GM23338 (cell line): ENCODE results near the gene SORCS2.

Experiments
- CREB1 ChIP-seq: fragments of 250-450 bp; sonication (Bioruptor Pico); IDR thresholded peaks from 2 replicates; pipeline ENCODE4 v1.5.0; 2020; ENCODE audit warnings: low read depth, mild to moderate bottlenecking, moderate library complexity
- EZH2 ChIP-seq: fragments of 200-600 bp; sonication (generic); IDR thresholded peaks from one replicate; pipeline ENCODE4 v1.8.0; 2017; ENCODE audit warnings: antibody characterized with exemption, mild to moderate bottlenecking, low read depth; ENCODE audit not compliant: unreplicated experiment
- EZH2phosphoT487 ChIP-seq: fragments of 200-600 bp; sonication (generic); IDR thresholded peaks from one replicate; pipeline ENCODE4 v1.8.1; 2018; ENCODE audit warnings: antibody characterized with exemption; ENCODE audit not compliant: unreplicated experiment
- POLR2AphosphoS5 ChIP-seq: IDR thresholded peaks from 2 replicates; pipeline ENCODE4 v1.6.1; 2016; ENCODE audit warnings: antibody characterized with exemption, low read depth
- ZNF114 ChIP-seq: fragments of 250-450 bp; sonication (Bioruptor Pico); IDR thresholded peaks from 2 replicates; pipeline ENCODE4 v1.5.0; 2020; ENCODE audit warnings: mild to moderate bottlenecking, moderate library complexity
- TF ChIP-seq, protein P1 (sequence below), 2 experiments: fragments of 200-600 bp in 1 of 2; sonication (generic) in 1 of 2; conservative IDR thresholded peaks; 2 replicates each; pipeline versions ENCODE4 v1.5.1 to v1.6.1; 2016 to 2017; ENCODE audit warnings: antibody characterized with exemption in 2 of 2, low read depth in 2 of 2, mild to moderate bottlenecking in 2 of 2, moderate library complexity in 1 of 2

DNA sequence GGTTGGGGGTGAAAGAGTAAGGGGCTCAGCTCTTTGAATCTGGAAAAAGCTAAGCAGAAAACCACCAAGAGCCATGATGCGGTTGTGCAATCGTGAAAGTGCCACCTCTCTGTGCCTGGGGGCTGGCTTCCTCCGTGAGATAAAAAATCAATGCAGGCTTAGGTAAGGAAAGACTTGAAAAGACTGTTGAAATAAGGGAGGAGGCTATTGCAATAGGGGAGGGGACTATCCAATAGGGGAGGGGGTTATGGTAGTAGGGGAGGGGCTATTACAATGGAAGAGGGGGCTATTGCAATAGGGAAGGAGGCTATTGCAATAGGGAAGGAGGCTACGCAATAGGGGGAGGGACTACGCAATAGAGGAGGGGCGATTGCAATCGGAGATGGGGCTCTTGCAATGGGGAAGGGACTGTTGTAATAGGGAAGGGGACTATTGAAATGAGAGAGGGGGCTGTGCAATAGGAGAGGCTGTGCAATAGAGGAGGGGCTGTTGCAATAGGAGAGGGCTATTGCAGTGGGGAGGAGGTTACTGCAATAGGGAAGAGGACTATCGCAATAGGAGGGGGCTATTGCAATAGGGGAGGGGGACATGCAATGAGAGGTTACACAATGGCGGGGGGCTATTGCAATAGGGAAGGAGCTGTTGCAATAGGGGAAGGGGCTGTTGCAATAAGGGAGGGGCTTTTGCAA is 404.7 kb downstream of the SORCS2 start:
- TF ChIP-seq EZH2, result no peak
- TF ChIP-seq, protein P1, sequence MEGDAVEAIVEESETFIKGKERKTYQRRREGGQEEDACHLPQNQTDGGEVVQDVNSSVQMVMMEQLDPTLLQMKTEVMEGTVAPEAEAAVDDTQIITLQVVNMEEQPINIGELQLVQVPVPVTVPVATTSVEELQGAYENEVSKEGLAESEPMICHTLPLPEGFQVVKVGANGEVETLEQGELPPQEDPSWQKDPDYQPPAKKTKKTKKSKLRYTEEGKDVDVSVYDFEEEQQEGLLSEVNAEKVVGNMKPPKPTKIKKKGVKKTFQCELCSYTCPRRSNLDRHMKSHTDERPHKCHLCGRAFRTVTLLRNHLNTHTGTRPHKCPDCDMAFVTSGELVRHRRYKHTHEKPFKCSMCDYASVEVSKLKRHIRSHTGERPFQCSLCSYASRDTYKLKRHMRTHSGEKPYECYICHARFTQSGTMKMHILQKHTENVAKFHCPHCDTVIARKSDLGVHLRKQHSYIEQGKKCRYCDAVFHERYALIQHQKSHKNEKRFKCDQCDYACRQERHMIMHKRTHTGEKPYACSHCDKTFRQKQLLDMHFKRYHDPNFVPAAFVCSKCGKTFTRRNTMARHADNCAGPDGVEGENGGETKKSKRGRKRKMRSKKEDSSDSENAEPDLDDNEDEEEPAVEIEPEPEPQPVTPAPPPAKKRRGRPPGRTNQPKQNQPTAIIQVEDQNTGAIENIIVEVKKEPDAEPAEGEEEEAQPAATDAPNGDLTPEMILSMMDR (conservative IDR thresholded peaks at IDR 0.05; ENCODE audit: low read depth in 2 of 2), result no peak
- no peak for TF ChIP-seq POLR2AphosphoS5
- no peak for TF ChIP-seq EZH2phosphoT487
- no peak for TF ChIP-seq ZNF114 (CRISPR knock-in tag)
- TF ChIP-seq CREB1 (CRISPR knock-in tag), result no peak
